Posterior vena cava (tissue), 2 donors: ENCODE measurements around the gene SON. TPM values are rescaled to one million over a fixed set of nuclear protein-coding genes. Genes with fewer than 3 reads are reported as not detected.
A peak's percentile ranks its signal among the peaks of the same experiment; 100 is the strongest.

ENCODE experiments used
- DNase-seq: peaks from one replicate; pipeline ENCODE4 v3.0.0-alpha.2; 2020; ENCODE audit warnings: low spot score
- intact Hi-C, 2 donors: fragments of 100-400 bp; cut with DNase I; formaldehyde crosslinking; loops; one replicate each; pipeline versions ENCODE4 v1.14.1 to v1.14.2; 2022 to 2023
- total RNA-seq, 2 donors: library from RNA; stranded (reverse); fragmentation: NEBNext Ultra II Directional; extraction: Animal tissue kit (Norgen Biotek cat#: 25700); gene quantifications; one replicate each; pipeline ENCODE4 v1.2.1, GENCODE V29; 2021
- donor health status: DM: yes; HTN: yes; CAD: no.
- donor health status: DM: yes; HTN: yes; CAD: no.

SON gene
- total RNA-seq, 2 donors from 2014 or later = 220 to 221 TPM

DNA sequence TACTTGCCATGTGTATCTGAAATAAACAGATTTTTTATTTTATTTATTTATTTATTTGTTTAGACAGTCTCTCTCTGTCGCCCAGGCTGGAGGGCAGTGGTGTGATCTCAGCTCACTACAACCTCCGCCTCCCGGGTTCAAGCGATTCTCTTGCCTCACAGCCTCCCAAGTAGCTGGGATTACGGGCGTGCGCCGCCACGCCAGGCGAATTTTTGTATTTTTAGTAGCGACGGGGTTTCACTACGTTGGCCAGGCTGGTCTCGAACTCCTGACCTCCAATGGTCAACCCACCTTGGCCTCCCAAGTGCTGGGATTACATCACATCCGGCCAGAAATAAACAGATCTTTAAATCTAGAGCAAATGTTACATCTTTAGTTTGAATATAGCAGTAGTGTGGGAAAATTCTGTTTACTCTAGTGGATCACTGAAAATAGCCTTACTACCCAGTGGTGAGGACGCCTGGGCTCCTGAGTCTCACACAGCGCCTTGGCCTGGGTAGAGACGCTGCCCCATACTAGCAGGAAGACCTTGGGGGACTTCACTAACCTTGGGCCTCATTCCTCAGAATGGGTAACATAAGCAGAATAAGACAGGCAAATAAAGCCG, 1.6 kb upstream of the SON start:
- intact Hi-C loops = no loop called here
- DNase-seq = no peak

DNA sequence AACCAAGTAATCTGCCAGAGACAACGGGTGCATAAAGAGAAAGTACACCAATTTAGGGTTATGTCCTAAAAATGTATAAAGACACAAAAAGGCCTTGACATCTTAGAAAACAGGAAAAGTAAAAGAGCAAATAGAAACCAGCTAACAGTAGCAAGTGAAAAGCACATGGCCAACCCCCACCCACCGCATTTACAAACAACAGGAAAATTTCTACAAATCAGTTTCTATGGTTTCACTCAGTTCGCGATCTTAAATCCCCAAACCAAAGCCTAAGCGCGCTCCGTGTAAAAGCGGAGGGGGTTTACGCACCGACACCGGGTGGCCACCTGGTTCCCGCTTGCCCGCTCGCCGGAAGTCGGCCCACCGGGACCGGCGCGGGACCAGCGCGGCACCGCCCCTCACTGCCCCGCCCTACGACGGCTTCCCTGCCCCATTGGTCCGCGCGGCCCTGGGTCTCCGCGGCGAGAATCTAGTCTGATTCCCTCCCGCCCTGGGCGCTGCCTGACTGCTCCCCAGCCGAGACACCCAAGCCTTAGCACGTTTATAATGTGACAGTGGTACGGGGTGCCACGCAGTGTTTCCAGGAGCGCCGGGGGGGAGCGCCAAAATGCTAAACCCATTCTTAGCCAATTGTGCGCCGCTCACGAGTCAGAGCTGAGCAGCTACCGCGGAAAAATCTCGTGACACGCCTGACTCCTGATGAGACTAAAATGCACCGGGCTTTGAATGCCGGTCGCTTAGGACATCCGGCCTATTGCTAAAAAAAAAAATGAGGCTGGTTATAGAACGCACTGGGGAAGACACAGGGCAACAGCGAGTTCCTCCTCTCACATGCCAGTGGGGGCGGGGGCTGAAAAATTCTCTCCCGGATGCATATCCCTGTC, 840 bp upstream of the SON start, which contains the start of gene GART:
Gene GART, minus strand, starts transcription at position 362 of the 884 bp plus-strand sequence. CDS start 2,802 bp downstream, outside the sequence.
- intact Hi-C loops = loop anchor here in 1 of 2 donors (1.0 kb wide), 1 partner anchor 39 kb away; no protein-coding TSS in a partner anchor
- peak; percentile 95 for DNase-seq

DNA sequence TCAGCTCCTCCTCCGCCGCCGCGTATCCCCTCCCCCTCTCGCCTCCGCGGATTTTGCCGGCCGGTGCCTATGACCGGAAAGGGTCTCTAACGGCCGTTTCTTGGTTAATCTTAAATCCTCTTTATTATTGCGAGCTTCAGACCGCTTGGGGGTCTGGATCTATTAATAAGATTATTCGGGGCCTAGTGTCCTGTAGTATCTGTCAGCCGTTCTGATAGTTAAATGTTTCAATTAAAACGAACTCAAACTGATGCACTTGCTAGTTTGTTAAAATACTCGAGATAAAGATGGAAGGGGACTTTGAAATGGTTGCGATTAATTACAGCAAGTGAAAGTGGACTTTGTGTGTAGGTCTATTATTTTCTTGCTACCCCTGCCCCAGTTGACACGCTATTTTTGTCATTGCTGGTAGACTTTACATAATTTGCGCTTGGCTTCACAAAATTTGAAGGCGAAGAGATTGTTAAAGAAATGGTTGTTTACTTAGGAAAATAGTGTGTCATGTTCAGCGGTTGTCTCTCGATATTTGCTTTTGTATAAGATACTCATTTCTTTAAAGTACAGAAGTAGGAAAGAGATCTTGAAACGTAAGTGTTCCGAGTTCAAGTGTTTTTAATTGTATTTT, 779 bp downstream of the SON start:
- peak; percentile 92 for DNase-seq
- intact Hi-C loops = no loop called here

DNA sequence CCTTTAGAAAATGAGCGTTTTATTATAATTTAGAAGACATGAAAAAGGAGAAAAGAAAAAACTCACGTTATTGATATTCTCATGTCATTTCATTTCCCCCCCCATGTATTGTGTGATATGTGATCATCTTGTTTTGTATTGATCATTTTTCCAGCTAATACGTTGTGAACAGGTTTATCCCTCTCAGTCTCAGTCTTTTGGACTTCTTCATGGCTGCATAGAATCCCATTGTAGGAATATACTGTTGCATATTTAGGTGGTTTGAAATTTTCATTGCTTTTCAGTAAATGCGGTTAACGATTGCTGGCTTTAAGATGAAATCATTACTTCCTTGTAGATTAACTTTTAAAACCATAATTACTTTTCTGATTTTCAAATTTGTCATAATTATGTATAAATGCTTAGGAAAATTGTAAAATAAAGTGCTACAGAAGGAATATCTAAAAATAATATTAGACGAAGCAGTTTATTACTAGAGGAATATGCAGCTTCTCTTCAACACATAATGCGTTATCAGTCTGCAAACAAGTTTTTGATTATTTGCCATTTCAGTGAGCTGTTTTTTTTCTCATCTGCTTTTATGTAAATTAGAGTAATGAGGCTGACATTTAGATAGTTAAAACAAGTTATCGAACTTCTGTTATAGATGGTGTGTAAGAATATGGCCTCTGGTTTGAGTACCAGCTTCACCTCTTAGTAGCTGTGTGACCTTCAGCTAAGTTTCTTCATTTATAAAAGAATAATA, 1.8 kb downstream of the SON start:
- intact Hi-C loops = no loop called here
- no peak for DNase-seq

DNA sequence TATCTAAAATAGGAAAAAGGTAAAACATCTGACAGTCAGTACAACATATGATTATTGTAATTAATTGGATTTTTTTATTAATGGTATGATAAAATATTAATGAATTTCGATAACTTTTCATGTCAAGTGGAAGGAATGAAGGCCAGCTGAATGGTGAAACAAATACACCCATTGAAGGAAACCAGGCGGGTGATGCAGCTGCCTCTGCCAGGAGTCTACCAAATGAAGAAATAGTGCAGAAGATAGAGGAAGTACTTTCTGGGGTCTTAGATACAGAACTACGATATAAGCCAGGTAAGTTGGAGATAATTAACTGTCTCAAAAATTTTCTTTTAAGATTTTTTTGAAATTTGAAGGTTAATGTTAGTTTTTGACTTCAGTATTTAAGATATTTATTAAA, 3.2 kb downstream of the SON start:
- intact Hi-C loops = no loop called here
- DNase-seq = no peak

DNA sequence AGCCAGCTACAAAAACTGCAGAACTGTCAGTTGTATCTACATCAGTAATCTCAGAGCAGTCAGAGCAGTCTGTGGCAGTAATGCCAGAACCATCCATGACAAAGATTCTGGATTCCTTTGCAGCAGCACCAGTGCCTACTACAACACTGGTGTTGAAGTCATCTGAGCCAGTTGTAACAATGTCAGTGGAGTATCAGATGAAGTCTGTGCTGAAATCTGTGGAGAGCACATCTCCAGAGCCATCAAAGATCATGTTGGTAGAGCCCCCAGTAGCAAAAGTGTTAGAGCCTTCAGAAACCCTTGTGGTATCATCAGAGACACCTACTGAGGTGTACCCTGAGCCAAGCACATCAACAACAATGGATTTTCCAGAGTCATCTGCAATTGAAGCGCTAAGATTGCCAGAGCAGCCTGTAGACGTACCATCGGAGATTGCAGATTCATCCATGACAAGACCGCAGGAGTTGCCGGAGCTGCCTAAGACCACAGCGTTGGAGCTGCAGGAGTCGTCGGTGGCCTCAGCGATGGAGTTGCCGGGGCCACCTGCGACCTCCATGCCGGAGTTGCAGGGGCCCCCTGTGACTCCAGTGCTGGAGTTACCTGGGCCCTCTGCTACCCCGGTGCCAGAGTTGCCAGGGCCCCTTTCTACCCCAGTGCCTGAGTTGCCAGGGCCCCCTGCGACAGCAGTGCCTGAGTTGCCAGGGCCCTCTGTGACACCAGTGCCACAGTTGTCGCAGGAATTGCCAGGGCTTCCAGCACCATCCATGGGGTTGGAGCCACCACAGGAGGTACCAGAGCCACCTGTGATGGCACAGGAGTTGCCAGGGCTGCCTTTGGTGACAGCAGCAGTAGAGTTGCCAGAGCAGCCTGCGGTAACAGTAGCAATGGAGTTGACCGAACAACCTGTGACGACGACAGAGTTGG, 7.3 kb downstream of the SON start:
- no peak for DNase-seq
- intact Hi-C loops = no loop called here

DNA sequence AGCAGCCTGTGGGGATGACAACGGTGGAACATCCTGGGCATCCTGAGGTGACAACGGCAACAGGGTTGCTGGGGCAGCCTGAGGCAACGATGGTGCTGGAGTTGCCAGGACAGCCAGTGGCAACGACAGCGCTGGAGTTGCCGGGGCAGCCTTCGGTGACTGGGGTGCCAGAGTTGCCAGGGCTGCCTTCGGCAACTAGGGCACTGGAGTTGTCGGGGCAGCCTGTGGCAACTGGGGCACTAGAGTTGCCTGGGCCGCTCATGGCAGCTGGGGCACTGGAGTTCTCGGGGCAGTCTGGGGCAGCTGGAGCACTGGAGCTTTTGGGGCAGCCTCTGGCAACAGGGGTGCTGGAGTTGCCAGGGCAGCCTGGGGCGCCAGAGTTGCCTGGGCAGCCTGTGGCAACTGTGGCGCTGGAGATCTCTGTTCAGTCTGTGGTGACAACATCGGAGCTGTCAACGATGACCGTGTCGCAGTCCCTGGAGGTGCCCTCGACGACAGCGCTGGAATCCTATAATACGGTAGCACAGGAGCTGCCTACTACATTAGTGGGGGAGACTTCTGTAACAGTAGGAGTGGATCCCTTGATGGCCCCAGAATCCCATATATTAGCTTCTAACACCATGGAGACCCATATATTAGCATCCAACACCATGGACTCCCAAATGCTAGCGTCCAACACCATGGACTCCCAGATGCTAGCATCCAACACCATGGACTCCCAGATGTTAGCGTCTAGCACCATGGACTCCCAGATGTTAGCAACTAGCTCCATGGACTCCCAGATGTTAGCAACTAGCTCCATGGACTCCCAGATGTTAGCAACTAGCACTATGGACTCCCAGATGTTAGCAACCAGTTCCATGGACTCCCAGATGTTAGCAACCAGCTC, 8.2 kb downstream of the SON start:
- intact Hi-C loops = no loop called here
- no peak for DNase-seq

DNA sequence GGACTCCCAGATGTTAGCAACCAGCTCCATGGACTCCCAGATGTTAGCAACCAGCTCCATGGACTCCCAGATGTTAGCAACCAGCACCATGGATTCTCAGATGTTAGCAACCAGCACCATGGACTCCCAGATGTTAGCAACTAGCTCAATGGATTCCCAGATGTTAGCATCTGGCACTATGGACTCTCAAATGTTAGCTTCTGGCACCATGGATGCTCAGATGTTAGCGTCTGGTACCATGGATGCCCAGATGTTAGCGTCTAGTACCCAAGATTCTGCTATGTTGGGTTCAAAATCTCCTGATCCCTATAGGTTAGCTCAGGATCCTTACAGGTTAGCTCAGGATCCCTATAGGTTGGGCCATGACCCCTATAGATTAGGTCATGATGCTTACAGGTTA, 8.8 kb downstream of the SON start:
- no peak for DNase-seq
- intact Hi-C loops = no loop called here

DNA sequence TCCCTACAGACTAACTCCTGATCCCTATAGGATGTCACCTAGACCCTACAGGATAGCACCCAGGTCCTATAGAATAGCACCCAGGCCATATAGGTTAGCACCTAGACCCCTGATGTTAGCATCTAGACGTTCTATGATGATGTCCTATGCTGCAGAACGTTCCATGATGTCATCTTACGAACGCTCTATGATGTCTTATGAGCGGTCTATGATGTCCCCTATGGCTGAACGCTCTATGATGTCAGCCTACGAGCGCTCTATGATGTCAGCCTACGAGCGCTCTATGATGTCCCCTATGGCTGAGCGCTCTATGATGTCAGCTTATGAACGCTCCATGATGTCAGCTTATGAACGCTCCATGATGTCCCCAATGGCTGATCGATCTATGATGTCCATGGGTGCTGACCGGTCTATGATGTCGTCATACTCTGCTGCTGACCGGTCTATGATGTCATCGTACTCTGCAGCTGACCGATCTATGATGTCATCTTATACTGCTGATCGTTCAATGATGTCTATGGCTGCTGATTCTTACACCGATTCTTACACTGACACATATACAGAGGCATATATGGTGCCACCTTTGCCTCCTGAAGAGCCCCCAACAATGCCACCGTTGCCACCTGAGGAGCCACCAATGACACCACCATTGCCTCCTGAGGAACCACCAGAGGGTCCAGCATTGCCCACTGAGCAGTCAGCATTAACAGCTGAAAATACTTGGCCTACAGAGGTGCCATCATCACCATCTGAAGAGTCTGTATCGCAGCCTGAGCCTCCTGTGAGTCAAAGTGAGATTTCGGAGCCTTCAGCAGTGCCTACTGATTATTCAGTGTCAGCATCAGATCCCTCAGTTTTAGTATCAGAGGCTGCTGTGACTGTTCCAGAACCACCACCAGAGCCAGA, 9.5 kb downstream of the SON start:
- intact Hi-C loops = no loop called here

DNA sequence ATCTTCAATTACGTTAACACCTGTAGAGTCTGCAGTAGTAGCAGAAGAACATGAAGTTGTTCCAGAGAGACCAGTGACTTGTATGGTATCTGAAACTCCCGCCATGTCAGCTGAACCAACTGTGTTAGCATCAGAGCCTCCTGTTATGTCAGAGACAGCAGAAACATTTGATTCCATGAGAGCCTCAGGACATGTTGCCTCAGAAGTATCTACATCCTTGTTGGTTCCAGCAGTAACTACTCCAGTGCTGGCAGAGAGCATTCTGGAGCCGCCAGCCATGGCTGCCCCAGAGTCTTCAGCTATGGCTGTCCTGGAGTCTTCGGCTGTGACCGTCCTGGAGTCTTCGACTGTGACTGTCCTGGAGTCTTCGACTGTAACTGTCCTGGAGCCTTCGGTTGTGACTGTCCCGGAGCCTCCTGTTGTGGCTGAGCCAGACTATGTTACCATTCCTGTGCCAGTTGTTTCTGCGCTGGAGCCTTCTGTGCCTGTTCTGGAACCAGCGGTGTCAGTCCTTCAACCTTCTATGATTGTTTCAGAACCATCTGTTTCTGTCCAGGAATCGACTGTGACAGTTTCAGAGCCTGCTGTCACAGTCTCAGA, 10.3 kb downstream of the SON start:
- intact Hi-C loops = no loop called here
- DNase-seq = no peak

More for the DNA sequence above, 9.5 kb downstream of the SON start:
- DNase-seq = no peak

DNA sequence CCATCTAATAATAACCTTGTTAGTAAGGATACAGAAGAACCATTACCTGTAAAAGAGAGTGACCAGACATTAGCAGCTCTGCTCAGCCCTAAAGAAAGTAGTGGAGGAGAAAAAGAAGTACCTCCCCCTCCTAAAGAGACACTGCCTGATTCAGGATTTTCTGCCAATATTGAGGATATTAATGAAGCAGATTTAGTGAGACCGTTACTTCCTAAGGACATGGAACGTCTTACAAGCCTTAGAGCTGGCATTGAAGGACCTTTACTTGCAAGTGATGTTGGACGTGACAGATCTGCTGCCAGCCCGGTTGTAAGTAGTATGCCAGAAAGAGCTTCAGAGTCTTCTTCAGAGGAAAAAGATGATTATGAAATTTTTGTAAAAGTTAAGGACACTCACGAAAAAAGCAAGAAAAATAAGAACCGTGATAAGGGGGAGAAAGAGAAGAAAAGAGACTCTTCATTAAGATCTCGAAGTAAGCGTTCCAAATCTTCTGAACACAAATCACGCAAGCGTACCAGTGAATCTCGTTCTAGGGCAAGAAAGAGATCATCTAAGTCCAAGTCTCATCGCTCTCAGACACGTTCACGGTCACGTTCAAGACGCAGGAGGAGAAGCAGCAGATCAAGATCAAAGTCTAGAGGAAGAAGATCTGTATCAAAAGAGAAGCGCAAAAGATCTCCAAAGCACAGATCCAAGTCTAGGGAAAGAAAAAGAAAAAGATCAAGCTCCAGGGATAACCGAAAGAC, 11.6 kb downstream of the SON start:
- no peak for DNase-seq
- intact Hi-C loops = no loop called here

DNA sequence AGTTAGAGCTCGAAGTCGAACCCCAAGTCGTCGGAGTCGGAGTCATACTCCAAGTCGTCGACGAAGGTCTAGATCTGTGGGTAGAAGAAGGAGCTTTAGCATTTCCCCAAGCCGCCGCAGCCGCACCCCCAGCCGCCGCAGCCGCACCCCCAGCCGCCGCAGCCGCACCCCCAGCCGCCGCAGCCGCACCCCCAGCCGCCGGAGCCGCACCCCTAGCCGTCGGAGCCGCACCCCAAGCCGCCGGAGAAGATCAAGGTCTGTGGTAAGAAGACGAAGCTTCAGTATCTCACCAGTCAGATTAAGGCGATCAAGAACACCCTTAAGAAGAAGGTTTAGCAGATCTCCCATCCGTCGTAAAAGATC, 12.1 kb downstream of the SON start:
- DNase-seq = no peak
- intact Hi-C loops = no loop called here

DNA sequence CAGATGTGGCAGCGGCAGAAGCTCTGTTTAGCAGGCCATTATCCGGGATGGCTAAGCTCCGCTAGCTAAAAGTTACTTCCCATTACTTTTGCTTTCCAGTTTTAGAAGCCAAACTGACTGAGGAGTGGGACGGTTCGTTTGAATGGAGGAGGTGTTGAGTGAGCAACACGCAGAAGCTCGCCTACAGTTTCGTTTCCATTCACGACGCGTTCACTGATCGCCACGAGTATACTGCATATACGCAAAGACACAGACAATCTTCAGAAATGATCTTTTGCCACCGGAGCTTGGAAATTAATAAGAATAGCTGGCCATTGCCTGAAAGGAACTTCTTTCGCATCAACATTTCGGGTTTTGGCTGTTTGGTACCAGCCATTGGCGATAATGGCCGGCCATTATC, 14.6 kb downstream of the SON start:
- intact Hi-C loops = no loop called here
- DNase-seq = no peak

- intact Hi-C loops = no loop called here
- no peak for DNase-seq
Observed at GRCh38 chr21:33558777-33559421, 16.1 kb downstream of the SON start.

DNA sequence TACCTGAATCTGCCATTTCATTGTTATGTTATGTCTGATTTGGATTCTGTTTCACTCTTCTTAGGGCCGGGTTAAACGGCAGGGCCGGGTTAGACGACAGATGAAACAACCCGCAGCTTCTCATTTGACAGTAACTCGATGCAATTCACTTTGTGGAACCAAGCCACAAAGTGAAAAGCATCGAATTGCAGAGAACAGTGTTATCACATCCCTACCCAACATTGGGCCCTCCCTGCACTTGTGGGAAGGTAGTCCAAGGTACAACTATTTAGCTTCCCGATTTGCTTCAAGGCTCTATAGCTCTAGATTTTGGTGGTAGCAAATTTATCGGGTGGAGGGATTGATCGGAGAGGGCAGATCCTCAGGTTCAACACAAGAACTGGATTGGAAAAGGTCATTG, 17.0 kb downstream of the SON start:
- intact Hi-C loops = no loop called here
- DNase-seq = no peak
